HG03520 (cell line): ENCODE data around the gene UBE2A.

Experiments used
- ATAC-seq: cut with Tn5 transposase; IDR thresholded peaks from one replicate; pipeline ENCODE4 v1.9.1; 2021; ENCODE audit warnings: mild to moderate bottlenecking, moderate library complexity; ENCODE audit not compliant: unreplicated experiment

UBE2A gene

GRCh38 chrX:119606280-119607017, 32.1 kb downstream of the UBE2A start, which contains the start of gene NKRF:
Gene NKRF, minus strand, starts transcription at chrX:119606424.
- peak; percentile 64 for ATAC-seq

DNA sequence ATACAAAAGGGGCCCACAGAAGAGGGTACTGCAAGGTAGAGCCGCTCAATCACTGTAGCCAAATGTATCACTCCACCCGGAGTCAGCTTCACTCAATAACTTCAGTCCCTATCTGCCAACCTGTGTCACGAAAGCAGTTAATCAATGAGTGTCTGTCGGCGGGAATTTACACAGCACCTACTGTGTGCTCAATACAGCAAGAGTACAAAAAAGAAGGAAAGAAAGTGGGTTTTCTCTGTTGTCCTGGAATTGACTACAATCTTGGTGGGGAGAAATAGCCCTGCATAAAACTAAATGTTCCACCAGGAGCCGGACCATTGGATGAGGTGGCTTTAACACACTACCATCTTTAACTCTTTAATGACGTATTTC, 32.6 kb downstream of the UBE2A start:
- no peak for ATAC-seq

DNA sequence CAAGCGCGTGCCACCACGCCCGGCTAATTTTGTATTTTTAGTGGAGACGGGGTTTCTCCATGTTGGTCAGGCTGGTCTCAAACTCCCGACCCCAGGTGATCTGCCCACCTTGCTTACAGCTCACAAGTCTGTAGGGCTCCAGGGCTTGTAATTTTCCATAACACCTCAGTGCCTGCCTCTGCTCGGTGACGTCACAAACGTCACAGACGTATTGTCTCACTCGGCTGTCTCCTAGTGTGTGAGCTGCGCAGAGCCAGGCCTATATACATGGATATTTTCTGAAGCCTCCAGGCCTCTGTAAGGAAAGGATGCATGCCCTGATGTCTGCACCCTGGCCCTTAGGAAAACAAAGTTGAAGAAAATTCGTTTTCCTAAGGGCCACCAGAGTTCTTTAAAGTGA, 40.4 kb downstream of the UBE2A start:
- ATAC-seq = no peak

- ATAC-seq = no peak
Observed at GRCh38 chrX:119617517-119618164, 43.3 kb downstream of the UBE2A start.

GRCh38 chrX:119618439-119618838, 44.1 kb downstream of the UBE2A start:
- ATAC-seq = no peak

GRCh38 chrX:119622356-119623232, 48.2 kb downstream of the UBE2A start:
- no peak for ATAC-seq

GRCh38 chrX:119624417-119624816, 50.1 kb downstream of the UBE2A start:
- ATAC-seq = no peak

DNA sequence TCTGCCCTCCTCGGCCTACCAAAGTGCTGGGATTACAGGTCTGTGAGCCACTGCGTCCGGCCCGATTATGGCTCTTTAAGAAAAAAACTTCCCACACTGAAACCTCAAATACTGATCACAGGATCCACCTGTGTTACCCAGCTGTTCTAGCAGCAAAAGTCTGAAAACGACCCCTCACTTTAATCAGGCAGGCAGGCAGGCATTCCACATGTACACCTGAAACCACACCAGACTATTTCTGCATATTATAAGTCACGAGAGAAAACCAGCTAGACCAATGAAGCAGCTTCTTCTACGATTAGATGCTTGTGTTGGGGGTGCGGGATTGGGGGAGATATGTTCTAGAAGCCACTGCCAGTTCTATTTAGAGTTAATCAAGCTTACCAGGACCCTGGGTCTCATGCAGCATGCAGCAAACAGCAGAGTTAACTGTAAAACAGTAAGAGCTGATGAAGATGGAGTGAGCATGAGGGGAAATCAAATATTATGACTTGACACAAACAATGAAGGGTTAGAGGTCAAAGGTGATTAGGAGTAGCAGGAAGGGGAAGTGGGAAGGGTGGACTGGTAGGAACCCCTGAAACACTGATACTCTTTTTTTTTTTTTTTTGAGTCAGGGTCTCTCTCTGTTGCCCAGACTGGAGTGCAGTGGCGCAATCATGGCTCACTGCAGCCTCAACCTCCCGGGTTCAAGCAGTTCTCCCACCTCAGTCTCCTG, 50.7 kb downstream of the UBE2A start:
- ATAC-seq = no peak

- no peak for ATAC-seq
Observed at GRCh38 chrX:119625843-119626242, 51.5 kb downstream of the UBE2A start.
